ENCODE data around the gene CHN2. TPM values are rescaled to one million over a fixed set of nuclear protein-coding genes. Genes with fewer than 3 reads are reported as not detected.
"Not testable (repeated sequence)": the region's sequence is repeated elsewhere in the genome, so short reads cannot be mapped to it uniquely, and the experiment has no call there.

Gene CHN2
- total RNA-seq, 1 donor from 2014 or later = 1.6 TPM

GRCh38 chr7:29262191-29262917 lies 67.8 kb downstream of the CHN2 start:
- no peak for ATAC-seq

GRCh38 chr7:29263601-29264207 lies 69.1 kb downstream of the CHN2 start:
- not testable (repeated sequence) for ATAC-seq

- peak; percentile 84 for ATAC-seq
Observed at GRCh38 chr7:29265208-29265923, 70.8 kb downstream of the CHN2 start.

DNA sequence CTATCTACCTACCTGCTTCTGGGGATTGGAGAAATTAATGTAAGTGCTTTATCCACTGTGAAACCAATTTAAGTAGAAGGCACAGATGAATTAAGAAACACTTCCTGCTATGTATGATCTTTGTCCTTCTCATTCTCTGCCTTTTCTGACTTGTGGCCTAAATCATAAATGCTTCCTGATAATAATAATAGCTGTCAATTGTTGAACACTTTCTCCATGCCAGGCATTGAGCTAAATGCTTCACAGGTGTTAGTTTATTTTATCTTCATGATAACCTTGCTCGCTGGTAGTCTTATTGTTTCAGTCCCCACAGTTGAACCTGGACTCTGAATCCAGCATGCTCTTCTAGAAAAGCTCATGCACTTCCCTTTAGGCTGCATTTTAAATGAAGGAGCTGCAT lies 75.4 kb downstream of the CHN2 start:
- no peak for ATAC-seq

DNA sequence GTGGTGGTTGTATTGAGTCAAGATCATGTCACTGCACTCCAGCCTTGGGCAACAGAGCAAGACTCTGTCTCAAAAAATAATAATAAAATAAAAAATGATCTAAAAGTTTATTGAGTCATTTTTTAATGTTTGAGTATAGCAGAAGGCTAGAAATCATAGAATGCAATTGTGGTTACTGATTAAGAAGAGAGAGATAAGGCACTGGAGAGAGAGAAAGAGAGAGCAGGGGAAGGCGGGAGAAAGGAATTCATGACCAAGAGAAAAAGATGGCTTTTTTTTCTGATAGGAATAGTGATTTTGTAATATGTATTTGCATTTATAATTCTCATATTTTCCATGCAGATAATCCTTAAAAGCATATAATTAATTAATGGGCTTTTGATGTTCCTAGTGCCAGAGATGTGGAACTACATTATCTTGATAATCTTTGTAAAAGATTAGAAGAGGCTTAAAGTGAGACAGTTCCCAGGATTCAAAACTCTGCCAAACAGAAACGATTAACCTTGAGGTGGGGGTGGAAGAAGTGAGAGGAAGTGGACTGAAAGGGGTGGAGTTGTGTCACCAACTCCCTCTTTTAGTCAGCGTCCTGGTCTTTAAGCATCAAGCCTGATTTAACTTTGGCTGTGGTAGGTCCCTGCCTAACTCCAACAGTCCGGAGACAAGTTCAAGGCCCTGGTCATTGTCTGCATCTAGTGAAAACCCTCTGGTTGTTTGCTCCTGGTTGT lies 76.2 kb downstream of the CHN2 start:
- no peak for ATAC-seq

DNA sequence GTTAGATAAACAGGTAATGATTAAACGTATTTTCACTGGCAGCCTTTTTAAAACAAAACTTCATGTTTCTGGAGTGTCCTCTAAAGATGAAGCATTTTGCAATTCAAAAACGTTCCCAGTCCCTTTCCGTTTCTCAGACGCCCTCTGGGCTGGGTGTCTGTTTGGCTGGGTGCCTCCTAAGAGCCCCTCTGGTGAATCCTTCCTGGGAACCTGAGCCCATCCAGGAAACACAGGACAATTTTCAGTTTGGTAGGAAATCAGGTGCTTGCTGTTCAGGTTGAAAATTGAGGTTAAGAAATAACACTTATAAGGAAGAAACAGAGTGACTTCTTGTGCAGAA lies 76.7 kb downstream of the CHN2 start:
- no peak for ATAC-seq

DNA sequence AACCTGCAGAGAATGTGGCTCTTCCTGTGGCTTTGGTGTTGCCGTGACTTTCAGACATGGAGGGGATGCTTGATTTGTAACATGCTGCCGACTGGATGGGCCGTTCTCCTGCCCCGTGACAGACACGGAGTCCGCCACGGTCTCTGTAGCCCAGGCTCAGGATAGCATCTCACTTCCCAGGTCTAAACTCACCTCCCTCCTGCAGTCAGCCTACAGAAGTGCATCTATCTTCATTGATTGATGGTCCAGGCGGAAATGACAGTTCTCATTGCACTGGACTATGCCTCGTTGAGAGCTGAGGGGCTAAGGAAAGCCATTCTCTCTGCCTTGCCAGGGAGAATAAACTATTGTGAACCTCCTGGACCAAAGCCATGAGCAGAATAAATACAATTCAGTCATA lies 77.5 kb downstream of the CHN2 start:
- ATAC-seq = no peak

DNA sequence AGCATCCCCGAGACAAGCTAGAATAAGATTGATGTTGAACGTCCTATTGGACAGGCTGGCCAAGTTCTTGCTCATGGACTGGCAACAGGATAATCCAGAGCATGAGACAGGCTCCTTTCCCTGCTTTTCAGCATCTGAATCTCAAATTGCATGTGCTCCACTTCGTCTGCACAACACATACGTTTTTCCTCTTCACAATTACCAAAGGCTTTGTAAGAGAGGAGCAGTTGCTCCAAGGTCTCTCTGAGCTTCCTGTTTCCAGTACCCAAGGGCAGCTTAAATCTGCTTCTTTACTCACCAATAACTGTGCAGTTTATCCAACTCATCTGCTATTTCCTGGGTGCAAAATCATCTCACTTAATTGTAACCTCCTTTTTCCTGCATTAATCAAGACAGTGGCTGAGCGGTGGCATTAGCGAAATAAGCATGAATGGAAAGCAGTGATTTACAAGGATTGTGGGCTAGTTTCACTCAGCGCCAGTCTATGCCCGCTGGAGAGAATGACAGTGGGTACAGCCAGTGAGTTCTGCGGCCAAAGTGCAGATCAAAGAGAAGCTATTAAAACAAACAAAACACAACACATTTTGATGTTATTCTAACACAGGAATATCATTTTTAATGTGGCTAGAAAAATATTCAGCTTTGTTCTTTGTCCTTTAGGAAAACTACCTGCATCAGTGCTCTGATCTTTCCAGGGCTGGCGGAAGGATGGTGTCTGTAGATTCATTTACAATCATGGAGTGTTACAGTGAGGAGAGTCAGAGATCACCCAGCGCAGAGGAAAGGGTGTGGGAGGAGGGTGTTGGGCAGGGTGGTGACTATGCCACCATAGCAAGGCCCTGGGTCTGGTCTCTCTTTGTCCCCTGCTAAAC lies 79.8 kb downstream of the CHN2 start:
- ATAC-seq = no peak

DNA sequence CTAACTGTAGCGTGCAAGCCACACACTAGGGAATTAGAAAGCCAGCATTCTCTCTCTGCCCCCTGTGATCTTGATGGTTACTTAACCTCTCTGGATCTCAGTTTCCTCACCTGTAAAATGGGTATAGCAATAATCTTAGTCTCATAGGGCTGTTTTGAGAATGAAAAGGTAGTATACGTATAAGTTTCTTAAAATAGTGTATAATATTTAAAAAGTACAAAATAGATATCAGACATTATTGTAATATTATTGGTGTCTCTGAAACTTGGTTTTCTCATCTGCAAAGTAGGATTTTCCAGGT lies 80.4 kb downstream of the CHN2 start:
- ATAC-seq = no peak

- ATAC-seq = no peak
Observed at GRCh38 chr7:29275493-29275892, 80.9 kb downstream of the CHN2 start.

GRCh38 chr7:29276199-29276598 lies 81.6 kb downstream of the CHN2 start:
- ATAC-seq = no peak

GRCh38 chr7:29276806-29277205 lies 82.2 kb downstream of the CHN2 start:
- no peak for ATAC-seq

DNA sequence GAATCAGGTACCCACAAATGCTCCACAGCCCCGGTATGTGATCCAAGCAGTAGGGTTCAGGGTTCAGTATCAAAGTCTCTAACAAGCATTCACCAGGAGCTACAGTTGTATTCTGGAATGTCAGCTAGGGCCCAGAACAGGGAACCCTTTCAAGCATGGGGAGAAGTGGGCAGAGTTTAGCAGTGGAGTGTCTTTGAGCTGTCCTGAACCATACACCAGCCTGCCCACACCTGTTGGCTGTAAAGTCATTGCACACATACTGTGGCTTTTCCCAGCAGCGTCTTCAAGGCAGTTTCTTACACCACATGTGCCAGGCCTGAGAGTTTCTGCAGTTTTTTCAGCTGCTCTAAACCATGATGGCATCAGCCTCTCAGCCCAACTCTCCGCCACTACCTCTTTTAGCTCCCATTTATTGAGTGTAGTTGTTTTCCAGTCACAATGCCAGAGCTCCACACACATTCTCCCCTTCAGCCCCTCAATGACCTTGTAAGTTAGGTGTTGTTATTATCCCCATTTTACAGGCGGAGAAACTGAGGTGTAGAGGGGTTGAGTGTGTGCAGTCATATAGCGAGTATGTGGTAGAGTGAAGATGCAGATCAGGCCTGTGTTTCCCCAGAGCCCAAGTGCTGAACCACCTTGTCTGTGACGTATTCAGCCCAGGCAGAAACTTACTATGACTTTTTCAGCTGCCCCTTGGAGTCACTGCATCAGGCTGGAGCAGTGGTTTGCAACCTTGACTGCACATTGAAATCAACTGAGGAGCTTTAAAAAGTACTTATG lies 83.1 kb downstream of the CHN2 start:
- no peak for ATAC-seq

DNA sequence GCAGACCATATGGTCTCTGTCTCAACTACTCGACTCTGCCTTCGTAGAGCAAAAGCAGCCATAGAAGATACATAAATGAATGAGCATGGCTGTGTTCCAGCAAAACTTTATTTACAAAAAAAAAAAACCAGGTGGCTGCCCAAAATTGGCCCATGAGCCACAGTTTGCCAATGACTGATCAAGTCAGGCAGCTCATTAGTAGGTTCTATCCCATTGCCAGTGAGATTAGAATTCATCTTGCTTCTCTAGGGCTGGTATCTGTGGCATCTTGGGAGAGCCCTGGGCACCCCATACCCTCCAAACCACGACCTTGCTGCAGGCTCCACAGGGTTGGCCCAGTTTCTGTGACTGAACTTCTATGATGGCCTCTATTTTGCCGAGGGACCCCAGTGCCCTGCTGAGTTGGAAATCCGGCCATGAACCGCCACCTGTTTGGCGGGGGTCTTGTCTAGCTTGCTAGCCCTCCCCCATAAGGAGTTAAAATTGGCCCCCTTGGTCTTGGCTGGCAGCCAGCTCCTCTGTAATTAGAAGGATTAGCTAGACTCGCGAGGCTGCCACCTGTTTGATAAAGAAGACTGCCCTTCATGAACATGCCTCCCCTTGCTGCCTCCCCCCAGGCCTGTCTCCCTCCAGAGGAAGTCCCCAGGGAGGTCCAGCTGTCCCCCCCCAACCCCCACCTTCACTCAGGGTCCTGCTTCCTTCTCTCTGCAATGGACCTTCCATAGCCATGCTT lies 83.9 kb downstream of the CHN2 start:
- no peak for ATAC-seq

GRCh38 chr7:29281782-29282541 lies 87.4 kb downstream of the CHN2 start:
- ATAC-seq = peak; percentile 61

DNA sequence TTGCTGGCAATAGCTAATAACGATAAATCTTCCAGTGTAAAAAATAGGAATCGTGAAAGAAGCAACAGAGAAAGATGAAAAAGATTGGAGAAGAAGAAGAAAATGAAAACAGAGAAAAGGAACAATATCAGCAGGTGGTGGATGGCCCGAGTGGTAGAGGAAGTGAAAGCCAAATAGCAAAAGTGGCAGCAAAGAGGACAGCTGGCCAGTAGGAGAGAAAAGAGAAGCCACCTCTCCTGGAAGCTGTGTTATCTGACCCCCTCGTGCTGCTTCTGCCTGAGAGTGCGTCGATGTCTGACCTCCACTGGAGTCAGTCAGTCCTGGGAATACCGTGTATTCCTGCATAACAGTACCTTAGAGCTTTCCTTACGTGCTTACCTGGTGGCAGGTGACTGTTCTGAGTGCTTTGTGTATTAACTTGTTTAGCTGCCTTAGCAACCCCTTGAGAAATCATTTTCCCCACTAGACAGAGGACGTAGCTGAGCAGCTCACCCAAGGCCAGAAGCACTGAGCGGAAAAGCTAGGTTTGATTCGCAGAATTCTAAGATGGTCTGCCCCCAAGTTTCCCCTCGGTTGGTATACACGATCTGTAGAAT lies 88.3 kb downstream of the CHN2 start:
- ATAC-seq = no peak

GRCh38 chr7:29284696-29285443 lies 90.3 kb downstream of the CHN2 start:
- ATAC-seq = no peak

- peak; percentile 75 for ATAC-seq
Observed at GRCh38 chr7:29285444-29285793, 90.8 kb downstream of the CHN2 start.

DNA sequence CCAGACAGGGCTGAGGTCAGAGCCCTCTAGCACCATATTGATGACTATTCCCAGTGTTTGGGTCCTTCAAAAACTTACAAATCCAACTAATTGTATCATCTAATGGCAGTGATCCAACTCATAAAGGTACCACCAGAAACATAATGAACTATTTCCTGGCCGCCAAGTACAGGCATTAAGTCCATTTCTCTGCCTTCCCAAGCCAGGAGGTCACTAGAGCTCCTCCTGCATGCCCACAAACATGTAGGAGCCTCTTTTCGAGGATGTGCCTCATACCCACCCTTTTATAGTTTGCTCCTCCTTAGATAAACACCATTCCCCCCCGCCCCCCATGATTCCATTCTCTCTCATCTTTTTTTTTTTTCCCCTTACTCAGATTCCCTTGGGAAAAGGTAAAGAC lies 91.3 kb downstream of the CHN2 start:
- no peak for ATAC-seq
